GM21529 (cell line): ENCODE data around the gene MCOLN2.
"Not testable (repeated sequence)": the region's sequence is repeated elsewhere in the genome, so short reads cannot be mapped to it uniquely, and the experiment has no call there.

ENCODE experiments used
- ATAC-seq: cut with Tn5 transposase; IDR thresholded peaks from one replicate; pipeline ENCODE4 v1.9.1; 2021; ENCODE audit not compliant: unreplicated experiment

Gene MCOLN2

GRCh38 chr1:84996846-84997666 lies at the start of gene MCOLN2:
MCOLN2 (minus strand) TSS chr1:84997113; CDS start chr1:84996872, 241 bp downstream.
- ATAC-seq: peak; percentile 42

DNA sequence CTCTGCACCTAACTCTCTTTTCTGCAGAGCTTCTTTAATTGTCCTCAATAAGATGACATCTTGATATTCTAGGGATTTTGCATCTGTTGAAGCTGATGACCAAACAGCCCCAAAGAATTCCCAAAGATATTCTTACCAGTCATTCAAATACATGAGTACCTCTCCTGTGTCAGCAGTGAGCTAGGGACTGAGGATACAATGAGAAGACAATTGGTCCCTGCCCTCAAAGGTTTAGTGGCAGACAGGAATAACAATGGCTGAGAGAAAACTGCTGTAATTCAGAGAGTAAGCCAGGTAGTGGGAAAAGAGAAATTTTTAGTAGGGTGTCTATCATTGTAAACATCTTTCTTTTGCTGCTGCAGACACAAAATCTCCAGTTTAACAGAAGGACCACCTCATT lies 45.5 kb upstream of the MCOLN2 start:
- ATAC-seq: no peak

GRCh38 chr1:85041793-85042192 lies 44.9 kb upstream of the MCOLN2 start:
- no peak for ATAC-seq

DNA sequence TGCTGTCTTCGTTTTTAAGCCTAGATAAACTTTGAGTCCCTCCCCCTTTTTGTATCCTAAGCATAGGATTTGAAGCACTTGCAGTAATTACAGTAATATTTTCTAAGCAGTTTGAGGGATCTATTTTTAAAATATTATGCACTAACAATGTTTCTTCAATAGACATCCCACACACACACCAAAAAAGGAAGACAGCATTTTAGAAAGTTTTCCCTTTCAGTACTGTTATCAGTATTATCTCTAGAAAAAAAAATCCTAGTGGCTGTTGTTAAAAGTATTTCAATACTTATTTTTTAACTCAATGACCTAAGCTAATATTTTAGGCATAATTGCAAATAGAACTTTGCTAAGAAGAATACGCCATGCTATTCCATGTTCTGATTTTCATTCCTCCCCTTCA lies 36.3 kb upstream of the MCOLN2 start:
- ATAC-seq: peak; percentile 60

DNA sequence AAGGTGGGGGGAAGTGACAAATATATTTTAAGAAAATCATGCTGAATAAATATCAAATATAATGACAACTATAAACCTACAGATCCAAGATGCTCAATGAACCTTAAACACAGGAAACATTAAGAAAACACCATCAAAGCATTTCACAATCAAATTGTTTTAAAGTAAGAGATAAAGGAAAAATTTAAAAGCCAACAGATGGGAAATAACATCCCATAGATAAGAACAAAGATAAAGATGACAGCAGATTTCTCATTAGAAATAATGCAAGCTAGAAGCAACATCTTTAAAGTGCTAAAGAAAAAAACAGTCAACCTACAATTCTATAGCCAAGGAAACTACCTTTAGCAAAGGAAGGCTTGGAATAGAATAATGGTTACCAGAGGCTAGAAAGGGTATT lies 33.6 kb upstream of the MCOLN2 start:
- ATAC-seq: no peak

DNA sequence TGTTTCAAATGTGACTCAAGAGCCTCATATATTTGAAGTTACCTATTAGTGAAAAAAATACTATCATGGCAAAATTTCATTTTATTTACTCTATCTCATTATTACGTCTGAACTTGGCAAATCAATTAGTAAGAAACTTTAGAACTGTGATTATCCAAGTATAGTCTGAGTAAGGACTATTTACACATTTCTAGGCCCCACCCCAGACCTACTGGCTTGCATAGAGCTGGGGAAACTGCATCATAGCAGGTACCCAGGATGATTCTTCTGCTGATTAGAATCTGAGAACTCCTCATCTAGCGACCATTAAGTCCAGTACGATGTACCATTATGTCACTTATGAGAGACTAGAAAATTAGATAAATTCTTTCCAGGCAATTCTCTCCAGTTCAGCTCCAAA lies 31.2 kb upstream of the MCOLN2 start:
- ATAC-seq: no peak

DNA sequence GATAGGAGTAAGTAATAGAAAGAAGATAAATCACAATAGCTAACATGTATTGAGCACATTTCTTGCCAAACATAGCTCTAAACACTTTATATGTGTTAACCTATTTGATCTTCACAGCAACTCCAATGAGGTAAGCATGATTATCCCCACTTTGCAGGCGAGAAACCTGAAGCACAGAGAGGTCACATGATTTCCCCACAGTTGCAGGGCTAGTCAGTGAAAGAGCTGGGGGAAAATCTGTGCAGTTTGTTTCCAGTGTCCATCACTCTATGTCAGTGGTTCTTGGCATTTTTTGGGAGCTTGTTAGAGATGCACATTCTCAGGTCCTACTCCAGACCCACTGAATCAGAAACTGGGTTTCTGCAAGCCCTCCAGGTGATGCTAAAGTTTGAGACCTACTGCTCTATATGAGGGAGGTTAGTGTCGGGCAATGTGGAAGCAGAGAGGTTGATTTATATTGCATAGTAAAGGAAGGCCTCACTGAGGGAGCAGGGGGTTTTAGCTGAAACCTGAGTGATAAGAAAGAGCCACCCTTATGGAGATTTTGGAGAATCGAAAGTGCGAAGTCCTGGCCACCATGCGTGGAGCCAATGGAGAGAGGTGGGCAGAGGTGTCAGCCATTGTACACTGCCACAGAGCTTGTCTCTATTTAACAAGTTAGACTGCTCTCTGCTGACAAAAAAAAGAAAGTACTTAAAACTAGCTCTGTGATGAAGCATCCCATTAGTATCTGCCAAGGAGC lies 30.5 kb upstream of the MCOLN2 start:
- peak; percentile 84 for ATAC-seq

DNA sequence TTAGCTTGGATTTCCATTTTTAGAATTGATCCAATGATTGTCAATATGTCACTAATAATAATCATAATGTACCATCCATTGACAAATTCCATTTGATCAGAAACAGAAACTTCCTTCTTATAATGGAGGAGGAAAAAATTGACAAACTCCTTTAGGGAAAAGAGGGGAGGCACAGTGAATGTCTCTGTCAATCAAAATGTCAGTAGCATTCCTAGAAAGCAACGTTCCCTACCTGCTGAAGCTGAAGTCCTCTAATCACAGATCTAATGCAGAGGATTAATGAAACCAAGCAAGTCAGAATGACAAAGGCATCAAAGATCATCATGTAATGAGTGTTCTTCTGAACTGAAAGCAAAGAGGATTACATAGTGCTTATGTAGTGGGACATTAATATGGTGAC lies 29.0 kb upstream of the MCOLN2 start:
- ATAC-seq: no peak

DNA sequence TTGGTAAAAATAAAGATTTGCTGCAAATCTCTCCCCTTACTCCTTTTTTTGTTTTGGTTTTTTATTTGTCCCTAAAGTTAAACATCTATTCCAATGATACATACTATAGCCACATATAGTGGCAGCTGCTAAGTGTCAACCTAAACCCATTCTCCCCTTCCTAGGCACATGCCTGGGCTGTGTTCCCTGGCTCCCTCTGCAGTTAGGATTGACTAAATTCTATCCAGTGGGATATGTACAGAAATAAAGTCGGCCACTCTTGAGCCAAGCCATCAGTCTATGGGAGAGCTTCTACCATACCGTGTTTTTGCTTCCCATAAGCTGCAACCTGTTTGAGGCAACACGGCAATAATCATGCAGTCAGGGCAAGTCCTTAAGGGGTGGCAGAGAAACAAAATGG lies 27.8 kb upstream of the MCOLN2 start:
- ATAC-seq: no peak

- ATAC-seq: no peak
These were observed 25.8 kb upstream of the MCOLN2 start for GRCh38 chr1:85022700-85023099.

DNA sequence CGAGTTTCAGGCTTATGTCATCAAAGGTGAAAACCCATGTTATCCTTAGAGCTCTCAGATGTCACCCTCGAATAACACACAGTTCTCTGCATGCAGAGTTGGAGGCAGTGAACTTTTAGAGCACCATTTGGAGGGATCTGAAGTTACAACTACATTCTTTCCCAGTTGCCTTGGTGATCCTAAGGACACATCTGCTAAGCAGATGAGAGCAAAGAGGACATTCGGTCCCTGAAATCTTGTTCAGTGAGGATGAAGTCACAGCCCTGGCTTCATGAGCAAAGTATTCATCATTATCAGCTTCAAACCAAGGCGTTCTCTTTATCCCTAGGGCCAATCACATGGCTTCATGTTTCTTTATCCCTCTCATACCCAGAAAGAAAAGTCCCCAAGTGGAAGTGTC lies 23.1 kb upstream of the MCOLN2 start:
- no peak for ATAC-seq

- ATAC-seq: no peak
These were observed 18.9 kb upstream of the MCOLN2 start for GRCh38 chr1:85015826-85016225.

DNA sequence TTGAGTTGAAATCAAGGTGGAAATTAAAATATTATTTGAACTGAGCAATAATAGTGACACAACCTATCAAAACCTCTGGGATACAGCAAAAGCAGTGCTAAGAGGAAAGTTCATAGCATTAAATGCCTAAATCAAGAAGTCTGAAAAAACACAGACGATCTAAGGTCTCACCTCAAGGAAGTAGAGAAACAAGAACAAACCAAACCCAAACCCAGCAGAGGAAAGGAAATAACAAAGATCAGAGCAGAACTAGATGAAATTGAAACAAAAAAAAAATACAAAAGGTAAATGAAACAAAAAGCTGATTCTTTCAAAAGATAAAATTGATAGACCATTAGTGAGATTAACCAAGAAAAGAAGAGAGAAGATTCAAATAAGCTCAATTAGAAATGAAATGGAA lies 8.7 kb upstream of the MCOLN2 start:
- not testable (repeated sequence) for ATAC-seq

DNA sequence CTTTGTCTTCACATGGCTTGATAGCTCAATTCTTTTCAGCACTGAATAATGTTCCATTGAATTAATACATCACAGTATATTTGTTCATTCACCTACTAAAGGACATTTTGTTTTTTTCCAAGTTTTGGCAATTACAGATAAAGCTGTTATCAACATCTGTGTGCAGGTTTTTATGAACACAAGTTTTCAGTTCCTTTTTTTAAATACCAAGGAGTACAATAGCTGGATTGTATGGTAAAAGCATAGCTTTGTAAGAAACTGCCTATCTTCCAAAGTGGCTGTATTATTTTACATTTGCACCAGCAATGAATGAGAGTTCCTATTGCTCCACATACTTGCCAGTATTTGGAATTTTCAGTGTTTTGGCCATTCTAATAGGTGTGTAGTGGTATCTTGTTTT lies 4.8 kb upstream of the MCOLN2 start:
- no peak for ATAC-seq

GRCh38 chr1:84998642-84999280 lies 1.8 kb upstream of the MCOLN2 start:
- peak; percentile 34 for ATAC-seq

DNA sequence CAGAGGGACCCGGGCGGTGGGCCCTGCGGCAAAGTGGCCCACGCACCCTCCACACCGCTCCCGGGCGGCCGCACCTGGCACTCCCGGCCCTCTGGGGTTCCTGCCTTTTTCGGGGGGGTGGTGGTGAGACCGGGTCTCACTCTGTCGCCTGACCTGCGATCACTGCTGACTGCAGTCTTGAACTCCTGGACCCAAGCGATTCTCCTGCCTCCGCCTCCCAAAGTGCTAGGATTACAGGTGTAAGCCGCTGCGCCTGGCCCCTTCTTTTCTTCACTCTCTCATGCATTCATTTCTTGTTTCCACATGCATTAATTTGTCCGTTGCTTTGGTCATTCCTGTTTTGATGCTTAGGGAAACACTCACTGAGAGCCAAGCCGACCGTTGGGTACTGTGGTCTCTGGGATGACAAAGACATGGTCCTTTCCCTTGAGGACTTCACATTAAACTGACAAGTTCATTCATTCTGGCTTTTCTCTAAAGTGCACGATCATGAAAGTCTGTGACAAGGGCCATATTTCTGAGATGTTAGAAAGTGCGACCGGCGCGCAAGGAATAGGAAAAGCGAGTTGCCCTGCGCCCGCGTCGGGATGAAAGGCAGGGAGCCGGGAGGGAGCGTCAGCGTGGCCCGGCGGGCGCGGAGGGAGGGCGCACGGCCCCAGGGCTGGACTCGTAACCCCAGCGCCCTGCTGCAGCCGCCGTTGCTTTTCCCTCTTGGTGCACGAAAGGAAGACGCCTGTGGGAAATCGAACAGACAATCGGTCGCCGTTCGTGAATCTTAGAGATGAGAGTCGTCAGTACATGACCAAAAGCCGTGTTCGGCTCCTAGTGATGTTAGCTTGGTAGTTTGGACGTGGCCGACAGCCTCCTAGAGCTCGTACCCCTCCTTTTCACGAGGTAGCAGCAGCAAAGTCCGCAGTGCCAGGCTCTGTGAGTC lies 1.0 kb upstream of the MCOLN2 start:
- no peak for ATAC-seq

- ATAC-seq: peak; percentile 42
These were observed 1.2 kb downstream of the MCOLN2 start for GRCh38 chr1:84995484-84996334.

GRCh38 chr1:84991097-84991920 lies 5.6 kb downstream of the MCOLN2 start:
- ATAC-seq: peak; percentile 33

DNA sequence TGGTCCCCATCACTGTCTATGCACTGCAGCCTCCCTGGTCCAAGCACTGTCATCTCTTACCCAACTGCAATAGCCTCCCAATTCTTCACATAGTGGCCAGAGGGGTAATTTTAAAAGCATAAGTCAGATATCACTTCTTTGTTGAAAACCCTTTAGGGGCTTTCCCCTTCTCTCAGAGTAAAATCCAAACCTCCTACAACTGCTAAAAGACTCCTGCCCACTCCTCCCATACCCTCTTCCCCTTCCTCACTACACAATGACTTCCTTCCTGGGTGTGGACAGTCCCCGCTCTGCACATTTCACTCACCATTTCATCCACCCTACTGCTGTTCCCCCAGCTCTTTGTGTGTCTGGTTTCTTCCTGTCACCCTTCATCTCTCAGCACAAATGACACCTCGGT lies 8.3 kb downstream of the MCOLN2 start:
- ATAC-seq: peak; percentile 70
